ENCODE results near the gene COL27A1. TPM values are rescaled to one million over a fixed set of nuclear protein-coding genes. Genes with fewer than 3 reads are reported as not detected.

The COL27A1 gene
- polyA plus RNA-seq, 2 of the 4 experiments (the other 2 are of a cell fraction), result 6.9 to 20.6 TPM

DNA sequence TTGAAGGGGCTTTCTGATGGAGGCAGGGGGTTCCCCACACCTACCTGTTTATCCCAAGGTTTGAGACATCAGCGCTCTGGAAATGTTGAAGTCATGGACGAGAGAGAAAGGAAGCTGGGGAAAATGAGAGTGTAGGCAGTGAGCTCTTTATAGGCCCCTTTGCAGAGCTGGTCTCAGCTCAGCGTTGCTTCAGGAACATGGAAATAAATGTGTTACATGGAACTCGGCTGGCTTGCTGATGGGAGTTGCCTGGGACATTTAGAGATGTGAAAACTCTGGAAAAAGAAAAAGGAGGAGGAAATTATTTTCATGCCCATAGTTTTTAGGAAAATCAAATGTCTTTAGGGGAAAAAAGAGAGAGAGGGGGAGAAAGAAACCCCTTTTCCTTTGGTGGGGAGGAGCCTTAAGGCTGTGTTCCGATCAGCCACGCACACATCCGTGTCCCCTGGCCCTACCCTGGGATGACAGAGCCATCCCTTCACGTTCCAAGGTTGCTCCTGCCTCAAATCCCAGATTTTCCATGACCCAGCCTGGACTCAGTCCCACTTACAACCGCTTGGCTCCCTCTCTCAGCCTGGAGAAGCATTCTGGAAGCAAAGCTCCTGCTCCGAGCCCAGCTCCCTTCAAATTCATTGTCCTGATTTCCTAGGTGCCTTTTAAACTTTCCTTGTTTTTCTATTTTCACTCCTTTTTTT is 78.3 kb downstream of the COL27A1 start:
- ATAC-seq, result no peak
- TF ChIP-seq, protein P1, sequence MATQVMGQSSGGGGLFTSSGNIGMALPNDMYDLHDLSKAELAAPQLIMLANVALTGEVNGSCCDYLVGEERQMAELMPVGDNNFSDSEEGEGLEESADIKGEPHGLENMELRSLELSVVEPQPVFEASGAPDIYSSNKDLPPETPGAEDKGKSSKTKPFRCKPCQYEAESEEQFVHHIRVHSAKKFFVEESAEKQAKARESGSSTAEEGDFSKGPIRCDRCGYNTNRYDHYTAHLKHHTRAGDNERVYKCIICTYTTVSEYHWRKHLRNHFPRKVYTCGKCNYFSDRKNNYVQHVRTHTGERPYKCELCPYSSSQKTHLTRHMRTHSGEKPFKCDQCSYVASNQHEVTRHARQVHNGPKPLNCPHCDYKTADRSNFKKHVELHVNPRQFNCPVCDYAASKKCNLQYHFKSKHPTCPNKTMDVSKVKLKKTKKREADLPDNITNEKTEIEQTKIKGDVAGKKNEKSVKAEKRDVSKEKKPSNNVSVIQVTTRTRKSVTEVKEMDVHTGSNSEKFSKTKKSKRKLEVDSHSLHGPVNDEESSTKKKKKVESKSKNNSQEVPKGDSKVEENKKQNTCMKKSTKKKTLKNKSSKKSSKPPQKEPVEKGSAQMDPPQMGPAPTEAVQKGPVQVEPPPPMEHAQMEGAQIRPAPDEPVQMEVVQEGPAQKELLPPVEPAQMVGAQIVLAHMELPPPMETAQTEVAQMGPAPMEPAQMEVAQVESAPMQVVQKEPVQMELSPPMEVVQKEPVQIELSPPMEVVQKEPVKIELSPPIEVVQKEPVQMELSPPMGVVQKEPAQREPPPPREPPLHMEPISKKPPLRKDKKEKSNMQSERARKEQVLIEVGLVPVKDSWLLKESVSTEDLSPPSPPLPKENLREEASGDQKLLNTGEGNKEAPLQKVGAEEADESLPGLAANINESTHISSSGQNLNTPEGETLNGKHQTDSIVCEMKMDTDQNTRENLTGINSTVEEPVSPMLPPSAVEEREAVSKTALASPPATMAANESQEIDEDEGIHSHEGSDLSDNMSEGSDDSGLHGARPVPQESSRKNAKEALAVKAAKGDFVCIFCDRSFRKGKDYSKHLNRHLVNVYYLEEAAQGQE (IDR thresholded peaks at IDR 0.05), result no peak
- TF ChIP-seq, protein P2, sequence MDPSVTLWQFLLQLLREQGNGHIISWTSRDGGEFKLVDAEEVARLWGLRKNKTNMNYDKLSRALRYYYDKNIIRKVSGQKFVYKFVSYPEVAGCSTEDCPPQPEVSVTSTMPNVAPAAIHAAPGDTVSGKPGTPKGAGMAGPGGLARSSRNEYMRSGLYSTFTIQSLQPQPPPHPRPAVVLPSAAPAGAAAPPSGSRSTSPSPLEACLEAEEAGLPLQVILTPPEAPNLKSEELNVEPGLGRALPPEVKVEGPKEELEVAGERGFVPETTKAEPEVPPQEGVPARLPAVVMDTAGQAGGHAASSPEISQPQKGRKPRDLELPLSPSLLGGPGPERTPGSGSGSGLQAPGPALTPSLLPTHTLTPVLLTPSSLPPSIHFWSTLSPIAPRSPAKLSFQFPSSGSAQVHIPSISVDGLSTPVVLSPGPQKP (IDR thresholded peaks at IDR 0.05; ENCODE audit: low read depth, low read length), result no peak
- no peak for TF ChIP-seq MAFK (IDR thresholded peaks at IDR 0.05; ENCODE audit: partially characterized antibody)
- TF ChIP-seq ZFP36 (IDR thresholded peaks at IDR 0.05; ENCODE audit: borderline replicate concordance, partially characterized antibody), result no peak
- TF ChIP-seq CHD2 (IDR thresholded peaks at IDR 0.05; ENCODE audit: low read length, partially characterized antibody), result no peak
- TF ChIP-seq, protein P3, sequence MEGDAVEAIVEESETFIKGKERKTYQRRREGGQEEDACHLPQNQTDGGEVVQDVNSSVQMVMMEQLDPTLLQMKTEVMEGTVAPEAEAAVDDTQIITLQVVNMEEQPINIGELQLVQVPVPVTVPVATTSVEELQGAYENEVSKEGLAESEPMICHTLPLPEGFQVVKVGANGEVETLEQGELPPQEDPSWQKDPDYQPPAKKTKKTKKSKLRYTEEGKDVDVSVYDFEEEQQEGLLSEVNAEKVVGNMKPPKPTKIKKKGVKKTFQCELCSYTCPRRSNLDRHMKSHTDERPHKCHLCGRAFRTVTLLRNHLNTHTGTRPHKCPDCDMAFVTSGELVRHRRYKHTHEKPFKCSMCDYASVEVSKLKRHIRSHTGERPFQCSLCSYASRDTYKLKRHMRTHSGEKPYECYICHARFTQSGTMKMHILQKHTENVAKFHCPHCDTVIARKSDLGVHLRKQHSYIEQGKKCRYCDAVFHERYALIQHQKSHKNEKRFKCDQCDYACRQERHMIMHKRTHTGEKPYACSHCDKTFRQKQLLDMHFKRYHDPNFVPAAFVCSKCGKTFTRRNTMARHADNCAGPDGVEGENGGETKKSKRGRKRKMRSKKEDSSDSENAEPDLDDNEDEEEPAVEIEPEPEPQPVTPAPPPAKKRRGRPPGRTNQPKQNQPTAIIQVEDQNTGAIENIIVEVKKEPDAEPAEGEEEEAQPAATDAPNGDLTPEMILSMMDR (IDR thresholded peaks at IDR 0.05), result no peak
- TF ChIP-seq HOXB13 (CRISPR knock-in tag; IDR thresholded peaks at IDR 0.05; ENCODE audit: low read depth), result no peak
- no peak for TF ChIP-seq KDM5A (IDR thresholded peaks at IDR 0.05)
- TF ChIP-seq POLR2AphosphoS2 (conservative IDR thresholded peaks at IDR 0.05; ENCODE audit: low read length), result no peak
- no peak for TF ChIP-seq EP300 (IDR thresholded peaks at IDR 0.05)
- TF ChIP-seq CBX2 (IDR thresholded peaks at IDR 0.05; ENCODE audit: borderline replicate concordance, low read depth), result no peak
- TF ChIP-seq HOXA7 (CRISPR knock-in tag; IDR thresholded peaks at IDR 0.05), result no peak
- no peak for TF ChIP-seq HEYL (CRISPR knock-in tag; IDR thresholded peaks at IDR 0.05)
- TF ChIP-seq, protein P4, sequence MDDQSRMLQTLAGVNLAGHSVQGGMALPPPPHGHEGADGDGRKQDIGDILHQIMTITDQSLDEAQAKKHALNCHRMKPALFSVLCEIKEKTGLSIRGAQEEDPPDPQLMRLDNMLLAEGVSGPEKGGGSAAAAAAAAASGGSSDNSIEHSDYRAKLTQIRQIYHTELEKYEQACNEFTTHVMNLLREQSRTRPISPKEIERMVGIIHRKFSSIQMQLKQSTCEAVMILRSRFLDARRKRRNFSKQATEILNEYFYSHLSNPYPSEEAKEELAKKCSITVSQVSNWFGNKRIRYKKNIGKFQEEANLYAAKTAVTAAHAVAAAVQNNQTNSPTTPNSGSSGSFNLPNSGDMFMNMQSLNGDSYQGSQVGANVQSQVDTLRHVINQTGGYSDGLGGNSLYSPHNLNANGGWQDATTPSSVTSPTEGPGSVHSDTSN (IDR thresholded peaks at IDR 0.05), result no peak
- no peak for TF ChIP-seq JUN (IDR thresholded peaks at IDR 0.05)
- TF ChIP-seq FOXS1 (CRISPR knock-in tag; IDR thresholded peaks at IDR 0.05), result no peak
- no peak for TF ChIP-seq PHF8 (IDR thresholded peaks at IDR 0.05; ENCODE audit: borderline replicate concordance, low read depth)
- no peak for TF ChIP-seq CEBPB (IDR thresholded peaks at IDR 0.05)
- no peak overlapping the region for H3K4me3 ChIP-seq
- no peak for DNase-seq (ENCODE audit: low read depth in 1 of 2, low spot score in 1 of 2)
- ChIA-PET CTCF (interaction anchor here (0.6 to 4.8 kb wide), 3 partner anchors 77 to 151 kb away, joined by 3 to 24 read pairs (median 3); no protein-coding TSS in a partner anchor), POLR2A (no interaction called here)
- no peak for FAIRE-seq
- no peak overlapping the region for H3K4me2 ChIP-seq
- WGBS (ENCODE audit: missing lambda C conversion rate), result 89% methylated on average over 10 of the region's 10 CpGs
- no peaks in the 10 kb centered on the region for H3K4me1 ChIP-seq
- no peak overlapping the region for H3K27ac ChIP-seq
- no peaks in the 10 kb centered on the region for H3K9me3 ChIP-seq

Data from A549 (cell line).